Motor neuron (in vitro differentiated cells): Measurements from ENCODE around the gene NPC1. TPM values are rescaled to one million over a fixed set of nuclear protein-coding genes. Genes with fewer than 3 reads are reported as not detected.

ENCODE experiments used
- ATAC-seq, 8 experiments: fragments of 200-7000 bp; cut with Tn5 transposase; replicated peaks in 6 of 8; 2 replicates each; pipeline ENCODE4 v1.8.0; 2021; ENCODE audit warnings: mild to moderate bottlenecking in 8 of 8, moderate library complexity in 8 of 8
- H3K27ac ChIP-seq, 2 donors: fragments of 250-450 bp; sonication (Bioruptor Pico); 2 replicates each; pipeline ENCODE4 v1.9.0; 2021; ENCODE audit warnings: antibody characterized with exemption in 2 of 2, mild to moderate bottlenecking in 2 of 2, moderate library complexity in 1 of 2
- H3K4me1 ChIP-seq, 2 donors: fragments of 250-450 bp; sonication (Bioruptor Pico); replicated peaks in 1 of 2; 2 replicates each; pipeline ENCODE4 v1.6.1; 2021; ENCODE audit warnings: antibody characterized with exemption in 2 of 2, mild to moderate bottlenecking in 2 of 2, moderate library complexity in 1 of 2
- H3K4me3 ChIP-seq, 5 donors: fragments of 250-450 bp; sonication (Bioruptor Pico); 2 replicates each; pipeline ENCODE4 v1.9.0; 2021; ENCODE audit warnings: antibody characterized with exemption in 5 of 5, mild to moderate bottlenecking in 5 of 5, moderate library complexity in 4 of 5
- WGBS, 10 experiments: fragments of 450-650 bp; shearing (Covaris generic); methylation state at CpG; one replicate each; pipeline ENCODE4 v1.0.0; 2022; 5-methylcytosine and 5-hydroxymethylcytosine counted together
- in situ Hi-C, 9 experiments: fragments of 400-800 bp; cut with MboI; loops; one replicate each; pipeline ENCODE4 v1.15.0; 2021; ENCODE audit warnings: low sequenced_read_pairs in 9 of 9, low pct_unique_long_range_greater_than_20kb in 2 of 9; ENCODE audit not compliant: unreplicated experiment in 9 of 9
- total RNA-seq, 8 experiments: library from RNA; unstranded; fragments of 300-600 nt; gene quantifications; 2 replicates each; pipeline versions ENCODE4 v1.2.3 to v1.2.4, GENCODE V29; 2022

NPC1 gene
- total RNA-seq, 8 experiments from 2014 or later = 16.3 to 56.3 (median 25.4) TPM

- in situ Hi-C loops = loop anchor here in 1 of 9 experiments (25.0 kb wide), 1 partner anchor 212 kb away; no protein-coding TSS in a partner anchor
- no peaks in the 10 kb centered on the region for H3K4me1 ChIP-seq
Measured at GRCh38 chr18:23599809-23600208, 13.5 kb upstream of the NPC1 start.

DNA sequence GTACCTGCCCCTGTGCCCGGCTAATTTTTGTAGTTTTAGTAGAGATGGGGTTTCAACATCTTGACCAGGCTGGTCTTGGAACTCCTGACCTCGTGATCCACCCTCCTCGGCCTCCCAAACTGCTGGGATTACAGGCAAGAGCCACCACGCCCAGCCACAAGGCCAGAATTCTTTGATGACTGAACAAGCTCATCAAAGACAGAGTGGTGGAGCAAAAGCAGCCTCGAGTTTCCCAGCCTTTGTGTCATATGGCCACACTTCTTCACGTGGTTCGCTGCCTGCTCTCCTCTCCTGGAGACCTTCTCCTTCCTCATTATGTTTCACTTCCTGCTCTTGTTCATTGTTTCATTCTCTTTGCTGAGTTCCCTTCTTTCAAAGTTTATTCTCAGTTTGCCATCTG, 9.9 kb upstream of the NPC1 start:
- 20 to 100% (median 84%) methylated on average over 1 to 4 of the region's 7 CpGs; no CpG with 5 or more reads in 4 of the 10 experiments for WGBS, 10 experiments
- in situ Hi-C loops = no loop called here
- no peaks in the 10 kb centered on the region for H3K4me1 ChIP-seq
- H3K4me3 ChIP-seq = no peak overlapping the region
- ATAC-seq = peak in 1 of 8 experiments; percentile 38
- H3K27ac ChIP-seq = no peak overlapping the region

More at GRCh38 chr18:23599809-23600208, 13.5 kb upstream of the NPC1 start:
- no peak for ATAC-seq
- no peak overlapping the region for H3K4me3 ChIP-seq
- 0 to 100% (median 90%) methylated on average over 1 of the region's 1 CpG; no CpG with 5 or more reads in 2 of the 10 experiments for WGBS, 10 experiments
- H3K27ac ChIP-seq = no peak overlapping the region

- in situ Hi-C loops = no loop called here
- 47 to 100% (median 83%) methylated on average over 1 to 7 of the region's 7 CpGs for WGBS, 10 experiments
- Histone ChIP-seq H3K4me1 (no peaks in the 10 kb centered on the region), H3K27ac (no peak overlapping the region), H3K4me3 (no peak overlapping the region)
- no peak for ATAC-seq
Measured at GRCh38 chr18:23595591-23595990, 9.3 kb upstream of the NPC1 start.

DNA sequence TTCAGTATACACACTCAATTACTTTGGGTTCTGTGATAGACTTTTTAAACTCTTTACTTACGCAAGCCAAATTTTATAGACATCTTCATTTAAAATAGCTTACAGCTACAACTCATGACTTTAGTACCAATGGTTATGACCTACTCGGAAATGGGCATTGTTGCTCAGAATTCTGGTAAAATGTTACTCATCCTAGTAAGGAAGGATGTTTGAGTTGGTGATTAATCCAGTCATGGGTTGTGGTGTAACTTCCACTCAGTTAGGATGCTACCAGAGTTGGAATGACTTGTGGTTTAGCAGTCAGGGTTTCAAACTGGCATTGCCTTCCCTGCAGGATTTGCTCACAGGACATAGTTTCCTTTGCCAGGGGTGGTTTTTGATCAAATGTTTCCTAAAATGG, 7.4 kb upstream of the NPC1 start:
- ATAC-seq = peak in 1 of 8 experiments; percentile 39
- H3K4me1 ChIP-seq = no peaks in the 10 kb centered on the region
- H3K27ac ChIP-seq = no peak overlapping the region
- H3K4me3 ChIP-seq = no peak overlapping the region
- 17 to 100% (median 81%) methylated on average over 1 to 2 of the region's 2 CpGs; no CpG with 5 or more reads in 4 of the 10 experiments for WGBS, 10 experiments
- in situ Hi-C loops = no loop called here

DNA sequence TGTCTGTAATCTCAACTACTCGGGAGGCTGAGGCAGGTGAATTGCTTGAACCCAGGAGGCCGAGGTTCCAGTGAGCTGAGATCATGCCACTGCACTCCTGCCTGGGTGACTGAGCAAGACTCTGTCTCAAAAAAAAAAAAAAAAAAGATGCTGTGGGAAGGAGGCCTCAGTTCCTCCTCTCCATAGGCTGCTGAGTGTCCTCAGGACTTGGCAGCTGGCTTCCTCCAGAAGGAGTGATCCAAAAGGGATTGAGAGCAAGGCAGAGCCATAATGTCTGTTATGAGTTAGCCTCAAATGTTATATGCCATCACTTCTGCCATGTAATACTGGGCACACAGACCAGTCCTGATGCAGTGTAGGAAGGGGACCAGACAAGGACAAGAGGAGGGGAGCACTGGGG, 6.6 kb upstream of the NPC1 start:
- in situ Hi-C loops = no loop called here
- Histone ChIP-seq H3K4me3 (no peak overlapping the region), H3K4me1 (no peaks in the 10 kb centered on the region), H3K27ac (no peak overlapping the region)
- 77 to 83% methylated on average over 2 of the region's 2 CpGs; no CpG with 5 or more reads in 8 of the 10 experiments for WGBS, 10 experiments
- no peak for ATAC-seq

DNA sequence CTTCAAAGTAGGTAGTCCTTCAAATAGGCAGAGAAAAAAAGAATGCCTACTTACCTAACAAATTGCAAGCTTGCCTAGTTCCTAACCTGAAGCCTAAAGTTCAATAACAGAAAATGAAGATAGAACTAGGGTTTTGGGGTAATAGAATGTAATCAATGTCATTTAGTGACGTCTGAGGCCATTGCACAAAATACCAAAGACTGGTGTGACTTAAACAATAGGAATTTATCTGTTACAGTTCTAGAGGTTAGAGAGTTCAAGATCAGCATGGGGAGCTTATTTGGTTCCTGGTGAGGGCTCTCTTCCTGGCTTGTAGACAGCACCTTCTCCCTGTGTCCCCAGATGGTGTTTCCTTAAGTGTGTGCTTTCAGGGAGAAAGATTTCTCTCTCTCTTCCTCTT, 4.7 kb upstream of the NPC1 start:
- no peak for ATAC-seq
- H3K4me1 ChIP-seq = no peaks in the 10 kb centered on the region
- H3K27ac ChIP-seq = no peak overlapping the region
- no peak overlapping the region for H3K4me3 ChIP-seq
- in situ Hi-C loops = no loop called here
- WGBS, 10 experiments = 14 to 91% (median 50%) methylated on average over 1 of the region's 1 CpG; no CpG with 5 or more reads in 3 of the 10 experiments

GRCh38 chr18:23588836-23589560, 2.7 kb upstream of the NPC1 start:
- no peak for ATAC-seq
- H3K27ac ChIP-seq = no peak overlapping the region
- peaks cover 0 to 10% of the 10 kb centered on the region in 2 donors for H3K4me1 ChIP-seq
- in situ Hi-C loops = no loop called here
- 72 to 92% (median 87%) methylated on average over 2 to 10 of the region's 11 CpGs; no CpG with 5 or more reads in 2 of the 10 experiments for WGBS, 10 experiments
- no peak overlapping the region for H3K4me3 ChIP-seq

- in situ Hi-C loops = no loop called here
- H3K4me3 ChIP-seq = peak overlapping the region; percentile 60 to 87 (median 82)
- no peak overlapping the region for H3K27ac ChIP-seq
- 8 to 100% (median 49%) methylated on average over 1 to 6 of the region's 7 CpGs; no CpG with 5 or more reads in 2 of the 10 experiments for WGBS, 10 experiments
- H3K4me1 ChIP-seq = peaks cover 7 to 20% of the 10 kb centered on the region in 2 donors
- ATAC-seq = no peak
Measured at GRCh38 chr18:23587220-23587642, 925 bp upstream of the NPC1 start.

DNA sequence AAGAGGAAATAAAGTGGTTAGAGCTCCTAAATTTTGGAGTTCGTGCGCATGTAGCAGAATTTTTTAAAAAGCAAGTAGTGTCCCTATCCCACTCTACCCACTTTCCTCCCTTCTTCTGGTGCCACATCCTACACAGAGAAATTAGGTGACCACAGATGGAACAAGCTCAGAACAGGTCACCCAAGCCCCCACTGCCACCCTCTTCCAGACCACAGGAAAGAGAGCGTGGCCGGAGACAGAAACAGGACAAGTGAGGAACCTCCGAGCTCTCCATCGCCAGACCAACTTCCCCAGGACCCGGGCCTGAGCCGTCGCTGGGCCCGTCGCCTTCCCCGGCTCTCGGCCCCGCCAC, 433 bp downstream of the NPC1 start:
- in situ Hi-C loops = no loop called here

DNA sequence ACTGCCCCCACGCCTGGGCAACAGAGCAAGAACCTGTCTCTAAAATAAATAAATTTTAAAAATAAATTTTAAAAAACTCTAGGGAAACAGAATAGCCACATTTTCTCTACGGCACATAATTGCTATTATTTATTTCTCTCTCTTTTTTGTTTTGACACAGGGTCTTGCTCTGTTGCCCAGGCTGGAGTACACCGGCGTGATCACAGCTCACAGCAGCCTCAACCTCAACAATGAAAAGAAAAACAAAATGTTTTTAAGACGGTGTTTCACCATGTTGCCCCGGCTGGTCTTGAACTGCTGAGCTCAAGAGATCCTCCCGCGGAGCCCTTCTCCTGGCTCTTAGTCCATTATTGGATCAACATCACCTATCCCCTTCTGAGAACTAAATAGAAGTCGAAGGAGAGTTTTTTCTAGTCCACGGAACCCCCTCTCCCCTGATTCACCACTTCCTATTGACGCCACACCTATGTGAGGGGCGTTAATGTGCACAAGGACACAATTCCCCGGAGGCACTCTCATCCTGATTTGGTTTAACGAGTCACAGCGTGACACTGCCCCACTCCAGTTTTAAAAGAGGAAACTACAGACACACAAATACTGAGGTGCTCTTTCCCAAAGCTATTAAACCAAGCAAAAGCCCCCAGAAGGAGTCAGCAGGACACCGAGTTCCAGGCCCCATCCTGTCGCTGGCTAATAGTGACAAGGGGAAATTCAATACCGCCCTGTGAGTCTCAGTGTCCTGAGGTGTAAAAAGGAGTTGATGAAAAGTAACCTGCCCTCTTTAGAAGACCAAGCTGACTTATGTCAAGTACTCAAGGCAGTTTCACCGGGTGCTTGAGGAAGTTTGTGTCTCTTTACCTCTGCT, 1.1 kb downstream of the NPC1 start:
- peak in 1 of 8 experiments; percentile 1 for ATAC-seq
- Histone ChIP-seq H3K27ac (no peak overlapping the region), H3K4me1 (peaks cover 7 to 20% of the 10 kb centered on the region in 2 donors), H3K4me3 (peak overlapping the region; percentile 60 to 87 (median 82))
- in situ Hi-C loops = no loop called here
- 11 to 73% (median 39%) methylated on average over 2 to 12 of the region's 19 CpGs; no CpG with 5 or more reads in 1 of the 10 experiments for WGBS, 10 experiments

More for the DNA sequence above, 433 bp downstream of the NPC1 start:
- Histone ChIP-seq H3K27ac (peak overlapping the region; percentile 84 to 93), H3K4me3 (peak overlapping the region; percentile 60 to 87 (median 82)), H3K4me1 (peaks cover 7 to 20% of the 10 kb centered on the region in 2 donors)
- WGBS, 10 experiments = 0 to 20% (median 1%) methylated on average over 2 to 14 of the region's 14 CpGs; no CpG with 5 or more reads in 5 of the 10 experiments
- no peak for ATAC-seq

GRCh38 chr18:23584019-23584983, 2.0 kb downstream of the NPC1 start:
- Histone ChIP-seq H3K4me3 (peak overlapping the region in 3 of 5 donors; percentile 5 to 87 (median 10)), H3K27ac (no peak overlapping the region), H3K4me1 (peaks cover 7 to 20% of the 10 kb centered on the region in 2 donors)
- 57 to 100% (median 93%) methylated on average over 1 to 10 of the region's 13 CpGs; no CpG with 5 or more reads in 1 of the 10 experiments for WGBS, 10 experiments
- in situ Hi-C loops = no loop called here
- ATAC-seq = no peak
